Measurements from ENCODE around the gene POM121.
"Not testable (repeated sequence)": the region's sequence is repeated elsewhere in the genome, so short reads cannot be mapped to it uniquely, and the experiment has no call there.

The POM121 gene

DNA sequence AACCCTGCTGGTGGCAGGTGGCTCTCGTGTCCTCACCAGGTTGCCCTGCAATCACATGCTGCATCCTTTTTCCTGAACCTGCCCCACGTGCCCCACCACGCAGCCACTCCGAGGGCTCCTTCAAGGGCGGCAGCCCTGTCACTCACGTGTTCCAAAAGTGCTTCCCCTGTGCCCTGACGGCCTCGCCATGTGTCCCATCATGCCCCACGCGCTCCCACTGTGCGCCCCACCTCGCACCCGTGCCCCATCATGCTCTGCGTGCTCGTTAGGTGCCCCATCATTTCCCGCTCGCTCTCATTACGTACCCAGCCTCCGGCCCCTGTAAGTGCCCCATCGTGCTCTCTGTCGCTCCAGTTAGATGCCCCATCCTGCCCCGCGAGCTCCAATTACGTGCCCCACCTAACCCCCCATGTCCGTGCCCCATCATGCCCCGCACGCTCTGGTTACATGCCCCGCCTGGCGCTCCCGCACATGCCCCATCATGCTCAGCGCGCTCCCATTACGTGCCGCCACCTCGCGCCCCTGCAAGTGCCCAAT is 44.2 kb downstream of the POM121 start, which contains the start of gene TRIM74:
TRIM74 (minus strand) TSS at position 487 of the 537 bp plus-strand sequence. CDS start 3,309 bp downstream, outside the sequence.
- H3K9me3 ChIP-seq (ENCODE audit: insufficient read depth, low read length); H3K27me3 ChIP-seq (ENCODE audit: insufficient read depth, insufficient read length); H3K9ac ChIP-seq (ENCODE audit: insufficient read length, low read depth); H3K4me3 ChIP-seq (ENCODE audit: insufficient read length, low read depth); H3K36me3 ChIP-seq (ENCODE audit: insufficient read depth, insufficient read length, low read length); DNase-seq (ENCODE audit: low read depth, low spot score); H3K4me1 ChIP-seq (ENCODE audit: insufficient read depth, insufficient read length): not testable (repeated sequence)

DNA sequence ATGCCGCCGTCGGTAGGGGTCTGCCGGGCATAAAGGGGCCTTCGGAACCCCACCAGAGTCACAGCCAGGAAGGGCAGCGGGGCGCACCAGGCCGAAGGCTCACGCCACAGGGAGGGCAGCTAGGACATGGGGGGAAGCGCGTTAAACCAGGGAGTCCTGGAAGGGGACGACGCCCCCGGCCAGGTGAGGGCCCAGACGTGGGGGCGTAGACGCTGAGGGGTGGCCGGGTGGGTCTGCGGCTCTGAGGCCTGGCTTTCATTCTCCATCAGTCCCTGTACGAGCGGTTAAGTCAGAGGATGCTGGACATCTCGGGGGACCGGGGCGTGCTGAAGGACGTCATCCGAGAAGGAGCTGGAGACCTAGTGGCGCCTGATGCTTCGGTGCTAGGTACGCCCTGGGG is 44.8 kb downstream of the POM121 start:
- H3K27me3 ChIP-seq (ENCODE audit: insufficient read depth, insufficient read length); H3K9me3 ChIP-seq (ENCODE audit: insufficient read depth, low read length); H3K36me3 ChIP-seq (ENCODE audit: insufficient read depth, insufficient read length, low read length); H3K4me3 ChIP-seq (ENCODE audit: insufficient read length, low read depth); H3K4me1 ChIP-seq (ENCODE audit: insufficient read depth, insufficient read length); DNase-seq (ENCODE audit: low read depth, low spot score); H3K9ac ChIP-seq (ENCODE audit: insufficient read length, low read depth): not testable (repeated sequence)

DNA sequence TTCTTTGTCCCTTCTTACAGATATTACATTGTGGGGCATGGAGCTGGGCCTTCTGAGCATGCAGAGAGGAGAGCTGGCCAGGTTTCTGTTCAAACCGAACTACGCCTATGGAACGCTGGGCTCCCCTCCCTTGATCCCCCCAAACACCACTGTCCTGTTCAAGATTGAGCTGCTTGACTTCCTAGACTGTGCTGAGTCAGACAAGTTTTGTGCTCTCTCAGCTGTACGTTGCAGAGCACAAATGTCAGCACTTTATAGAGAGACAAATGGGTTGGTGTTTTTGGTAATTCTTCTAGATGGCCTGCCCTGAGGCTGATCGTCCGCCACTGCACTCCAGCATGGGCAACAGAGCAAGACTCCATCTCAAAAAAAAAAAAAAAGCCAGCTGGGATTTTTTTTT is 46.6 kb downstream of the POM121 start:
- H3K9ac ChIP-seq (ENCODE audit: insufficient read length, low read depth); H3K36me3 ChIP-seq (ENCODE audit: insufficient read depth, insufficient read length, low read length); DNase-seq (ENCODE audit: low read depth, low spot score): not testable (repeated sequence)

DNA sequence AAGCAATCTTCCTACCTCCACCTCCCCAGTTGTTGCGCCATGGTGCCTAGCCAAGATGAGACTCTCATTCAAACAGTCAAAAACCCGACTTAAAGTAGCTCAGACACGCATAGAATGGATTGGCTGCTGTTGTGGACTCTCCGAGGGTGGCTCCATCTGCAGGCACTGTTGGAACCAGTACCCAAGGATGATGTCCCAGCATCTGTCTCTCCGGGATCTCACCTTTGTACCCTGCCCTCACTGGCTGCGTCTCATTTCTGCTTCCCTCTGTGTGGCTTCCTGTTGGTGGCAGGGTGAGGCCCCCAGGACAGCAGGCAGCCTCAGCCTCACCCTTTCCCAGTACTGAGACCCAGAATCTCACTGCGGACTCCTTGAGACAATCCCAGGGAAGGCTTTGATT is 49.9 kb downstream of the POM121 start:
- H3K9me3 ChIP-seq (ENCODE audit: insufficient read depth, low read length); H3K36me3 ChIP-seq (ENCODE audit: insufficient read depth, insufficient read length, low read length); H3K27me3 ChIP-seq (ENCODE audit: insufficient read depth, insufficient read length): not testable (repeated sequence)

More for the DNA sequence above, 46.6 kb downstream of the POM121 start:
- not testable (repeated sequence) for H3K4me3 ChIP-seq (ENCODE audit: insufficient read length, low read depth); H3K9me3 ChIP-seq (ENCODE audit: insufficient read depth, low read length); H3K4me1 ChIP-seq (ENCODE audit: insufficient read depth, insufficient read length); H3K27me3 ChIP-seq (ENCODE audit: insufficient read depth, insufficient read length)

DNA sequence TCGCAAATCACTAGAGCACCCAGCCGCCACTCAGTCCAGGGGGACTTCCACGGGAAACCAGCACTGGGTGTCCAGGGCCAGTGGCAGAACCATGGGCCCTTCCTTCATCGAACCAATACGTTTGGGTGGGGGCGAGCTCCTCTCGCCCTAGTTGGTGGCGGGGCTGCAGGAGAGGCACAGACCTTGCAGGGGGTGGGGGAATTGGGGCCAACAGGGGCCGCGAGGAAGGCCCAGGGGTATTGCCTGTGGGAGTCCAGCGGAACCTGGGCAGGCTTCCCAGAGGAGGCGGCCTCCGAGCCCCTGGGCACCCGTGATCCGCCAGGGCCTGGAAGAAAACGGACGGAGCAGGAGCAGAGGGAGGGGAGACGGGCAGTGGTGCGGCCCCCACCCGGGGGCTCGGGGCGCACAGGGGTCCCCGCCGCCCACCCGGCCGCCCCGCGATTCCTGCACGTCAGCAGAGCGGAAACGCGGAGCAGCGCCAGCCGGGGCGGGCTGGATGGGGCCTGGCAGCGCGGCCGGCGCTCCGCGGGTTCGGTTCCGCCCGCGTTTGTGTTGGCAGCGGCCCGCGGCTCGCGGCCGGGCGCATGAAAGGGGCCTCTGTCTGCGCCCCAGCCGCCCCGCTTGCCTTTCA is 50.9 kb downstream of the POM121 start:
- not testable (repeated sequence) for H3K4me3 ChIP-seq (ENCODE audit: insufficient read length, low read depth); H3K36me3 ChIP-seq (ENCODE audit: insufficient read depth, insufficient read length, low read length); DNase-seq (ENCODE audit: low read depth, low spot score); H3K27me3 ChIP-seq (ENCODE audit: insufficient read depth, insufficient read length); H3K9me3 ChIP-seq (ENCODE audit: insufficient read depth, low read length); H3K4me1 ChIP-seq (ENCODE audit: insufficient read depth, insufficient read length); H3K9ac ChIP-seq (ENCODE audit: insufficient read length, low read depth)

More for the DNA sequence above, 49.9 kb downstream of the POM121 start:
- not testable (repeated sequence) for H3K4me3 ChIP-seq (ENCODE audit: insufficient read length, low read depth); H3K4me1 ChIP-seq (ENCODE audit: insufficient read depth, insufficient read length); DNase-seq (ENCODE audit: low read depth, low spot score); H3K9ac ChIP-seq (ENCODE audit: insufficient read length, low read depth)

DNA sequence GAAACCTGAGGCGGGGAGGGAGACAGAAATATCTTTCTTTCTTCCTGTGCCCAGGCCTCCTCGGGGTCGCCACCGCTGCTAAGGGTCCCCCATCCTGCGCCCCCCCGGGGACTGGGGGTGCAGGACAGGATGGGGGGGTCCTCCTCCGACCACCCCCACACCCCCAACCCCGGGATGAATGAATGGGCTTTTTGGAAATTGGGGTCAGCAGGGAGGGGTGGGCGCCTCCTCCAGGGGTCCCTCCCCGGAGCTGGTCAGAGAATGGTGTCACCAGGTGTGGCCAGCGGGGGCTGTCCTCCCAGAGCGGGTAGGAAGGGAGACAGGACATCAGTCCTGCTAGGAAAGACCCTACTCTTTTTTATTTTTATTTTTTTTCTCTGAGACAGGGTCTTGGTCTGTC is 51.5 kb downstream of the POM121 start:
- H3K4me1 ChIP-seq (ENCODE audit: insufficient read depth, insufficient read length); H3K9ac ChIP-seq (ENCODE audit: insufficient read length, low read depth); DNase-seq (ENCODE audit: low read depth, low spot score); H3K4me3 ChIP-seq (ENCODE audit: insufficient read length, low read depth); H3K9me3 ChIP-seq (ENCODE audit: insufficient read depth, low read length); H3K27me3 ChIP-seq (ENCODE audit: insufficient read depth, insufficient read length); H3K36me3 ChIP-seq (ENCODE audit: insufficient read depth, insufficient read length, low read length): not testable (repeated sequence)

DNA sequence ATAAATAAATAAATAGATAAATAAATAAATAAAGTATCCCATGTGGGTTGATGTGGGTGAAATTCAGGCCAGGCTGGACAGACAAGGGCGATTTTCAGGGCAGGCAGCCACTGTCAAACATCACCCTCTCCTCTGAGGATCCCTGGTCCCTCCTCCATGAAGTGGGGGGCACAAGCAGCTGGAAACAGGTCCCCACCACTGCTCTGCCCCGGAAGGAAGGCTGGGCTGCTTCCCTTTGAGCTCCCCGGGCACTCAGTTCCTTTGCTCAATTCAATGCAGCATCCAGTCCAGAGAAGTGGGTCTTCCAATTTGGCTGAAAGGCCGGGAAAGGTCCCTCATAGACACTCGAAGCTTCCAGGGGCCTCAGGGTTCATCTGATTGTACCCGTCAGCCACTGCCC is 55.5 kb downstream of the POM121 start:
- H3K9me3 ChIP-seq (ENCODE audit: insufficient read depth, low read length); H3K4me1 ChIP-seq (ENCODE audit: insufficient read depth, insufficient read length); DNase-seq (ENCODE audit: low read depth, low spot score); H3K27me3 ChIP-seq (ENCODE audit: insufficient read depth, insufficient read length); H3K9ac ChIP-seq (ENCODE audit: insufficient read length, low read depth); H3K4me3 ChIP-seq (ENCODE audit: insufficient read length, low read depth); H3K36me3 ChIP-seq (ENCODE audit: insufficient read depth, insufficient read length, low read length): not testable (repeated sequence)

DNA sequence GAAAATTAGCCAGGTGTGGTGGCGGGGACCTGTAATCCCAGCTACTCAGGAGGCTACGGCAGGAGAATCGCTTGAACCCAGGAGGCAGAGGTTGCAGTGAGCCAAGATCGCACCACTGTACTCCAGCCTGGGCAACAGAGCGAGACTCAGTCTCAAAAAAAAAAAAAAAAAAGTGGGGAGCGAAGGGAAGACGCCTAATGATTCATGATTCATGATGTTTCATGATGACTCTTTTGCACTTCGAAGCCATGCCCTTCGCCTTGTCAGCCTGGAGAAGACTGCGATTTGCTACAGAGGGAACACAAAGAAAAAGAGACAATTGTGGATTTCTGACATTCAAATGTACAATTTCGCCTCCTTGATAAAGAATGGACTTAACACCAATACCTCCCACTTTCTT is 57.2 kb downstream of the POM121 start:
- not testable (repeated sequence) for H3K36me3 ChIP-seq (ENCODE audit: insufficient read depth, insufficient read length, low read length); H3K4me1 ChIP-seq (ENCODE audit: insufficient read depth, insufficient read length); H3K9ac ChIP-seq (ENCODE audit: insufficient read length, low read depth); H3K4me3 ChIP-seq (ENCODE audit: insufficient read length, low read depth); H3K27me3 ChIP-seq (ENCODE audit: insufficient read depth, insufficient read length); DNase-seq (ENCODE audit: low read depth, low spot score); H3K9me3 ChIP-seq (ENCODE audit: insufficient read depth, low read length)

DNA sequence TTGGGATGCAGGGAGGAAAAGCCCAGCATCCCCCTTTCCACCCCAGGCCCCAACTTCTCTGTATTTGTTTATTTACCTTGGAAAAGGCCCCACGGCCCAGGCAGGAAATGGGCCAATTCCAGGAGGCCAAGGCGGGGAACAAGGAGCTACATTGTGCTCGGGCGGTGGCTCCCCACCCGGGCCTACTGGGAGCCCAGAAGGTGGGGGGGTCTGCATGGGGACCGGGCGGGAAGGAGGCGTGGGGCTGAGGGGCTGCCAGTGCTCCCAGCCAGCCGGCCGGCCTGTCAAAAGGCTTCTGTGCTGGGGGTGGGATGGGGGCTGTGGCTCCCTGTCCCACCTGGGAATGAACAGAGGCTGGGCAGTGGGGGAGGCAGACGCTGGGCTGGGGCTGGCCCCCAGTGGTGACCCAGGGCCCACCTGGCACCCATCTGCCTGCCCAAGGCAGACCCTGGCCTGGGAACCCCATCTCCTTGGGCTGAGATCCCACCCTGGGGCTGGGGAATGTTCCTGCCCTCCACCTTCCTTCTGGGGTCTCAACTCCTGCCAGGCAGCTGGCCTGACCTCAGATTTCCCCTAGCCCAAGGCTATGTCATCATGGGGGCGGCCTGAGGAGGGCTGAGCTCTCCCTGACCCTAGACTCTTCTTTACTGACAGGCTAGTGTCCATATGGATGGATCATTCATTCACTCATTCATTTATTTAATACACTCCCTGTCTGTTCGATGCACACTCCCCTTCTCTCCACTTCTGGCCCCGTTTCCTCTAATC is 65.4 kb downstream of the POM121 start:
- not testable (repeated sequence) for H3K4me1 ChIP-seq (ENCODE audit: insufficient read depth, insufficient read length); H3K4me3 ChIP-seq (ENCODE audit: insufficient read length, low read depth); H3K36me3 ChIP-seq (ENCODE audit: insufficient read depth, insufficient read length, low read length); H3K27me3 ChIP-seq (ENCODE audit: insufficient read depth, insufficient read length); H3K9me3 ChIP-seq (ENCODE audit: insufficient read depth, low read length); H3K9ac ChIP-seq (ENCODE audit: insufficient read length, low read depth); DNase-seq (ENCODE audit: low read depth, low spot score)

DNA sequence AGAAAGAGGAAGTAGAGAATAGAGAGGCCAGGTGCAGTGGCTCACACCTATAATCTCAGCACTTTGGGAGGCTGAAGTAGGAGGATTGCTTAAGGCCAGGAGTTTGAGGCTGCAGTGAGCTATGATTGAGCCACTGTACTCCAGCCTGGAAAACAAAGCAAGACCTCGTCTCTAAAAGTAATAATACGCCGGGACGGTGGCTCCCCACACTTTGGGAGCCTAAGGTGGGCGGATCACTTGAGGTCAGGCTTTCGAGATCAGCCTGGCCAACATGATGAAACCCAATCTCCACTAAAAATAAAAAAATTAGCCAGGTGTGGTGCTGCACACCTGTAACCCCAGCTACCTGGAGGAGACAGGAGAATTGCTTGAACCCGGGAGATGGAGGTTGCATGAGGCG is 70.6 kb downstream of the POM121 start:
- not testable (repeated sequence) for H3K9ac ChIP-seq (ENCODE audit: insufficient read length, low read depth); H3K4me1 ChIP-seq (ENCODE audit: insufficient read depth, insufficient read length); H3K27me3 ChIP-seq (ENCODE audit: insufficient read depth, insufficient read length); H3K4me3 ChIP-seq (ENCODE audit: insufficient read length, low read depth); H3K9me3 ChIP-seq (ENCODE audit: insufficient read depth, low read length); DNase-seq (ENCODE audit: low read depth, low spot score); H3K36me3 ChIP-seq (ENCODE audit: insufficient read depth, insufficient read length, low read length)

DNA sequence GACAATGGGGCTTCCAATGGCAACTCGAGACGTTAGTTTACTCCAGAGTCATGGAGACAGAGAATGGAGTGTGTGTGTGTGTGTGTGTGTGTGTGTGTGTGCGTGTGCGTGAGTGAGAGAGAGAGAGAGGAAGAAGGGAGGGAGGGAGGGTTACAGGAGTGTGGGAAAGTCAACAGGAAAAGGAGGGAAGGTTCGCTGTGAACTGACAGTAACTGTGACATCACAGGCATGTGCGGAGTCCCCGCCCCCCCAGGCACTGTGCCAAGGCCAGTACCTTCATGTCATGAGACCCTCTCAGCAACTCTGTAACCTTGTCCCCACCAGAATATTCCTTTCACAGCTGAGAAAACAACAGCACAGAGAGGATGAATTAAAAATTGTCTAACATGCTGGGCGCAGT is 72.6 kb downstream of the POM121 start:
- H3K27me3 ChIP-seq (ENCODE audit: insufficient read depth, insufficient read length); H3K9ac ChIP-seq (ENCODE audit: insufficient read length, low read depth); H3K36me3 ChIP-seq (ENCODE audit: insufficient read depth, insufficient read length, low read length); H3K4me1 ChIP-seq (ENCODE audit: insufficient read depth, insufficient read length); H3K9me3 ChIP-seq (ENCODE audit: insufficient read depth, low read length); DNase-seq (ENCODE audit: low read depth, low spot score); H3K4me3 ChIP-seq (ENCODE audit: insufficient read length, low read depth): not testable (repeated sequence)

DNA sequence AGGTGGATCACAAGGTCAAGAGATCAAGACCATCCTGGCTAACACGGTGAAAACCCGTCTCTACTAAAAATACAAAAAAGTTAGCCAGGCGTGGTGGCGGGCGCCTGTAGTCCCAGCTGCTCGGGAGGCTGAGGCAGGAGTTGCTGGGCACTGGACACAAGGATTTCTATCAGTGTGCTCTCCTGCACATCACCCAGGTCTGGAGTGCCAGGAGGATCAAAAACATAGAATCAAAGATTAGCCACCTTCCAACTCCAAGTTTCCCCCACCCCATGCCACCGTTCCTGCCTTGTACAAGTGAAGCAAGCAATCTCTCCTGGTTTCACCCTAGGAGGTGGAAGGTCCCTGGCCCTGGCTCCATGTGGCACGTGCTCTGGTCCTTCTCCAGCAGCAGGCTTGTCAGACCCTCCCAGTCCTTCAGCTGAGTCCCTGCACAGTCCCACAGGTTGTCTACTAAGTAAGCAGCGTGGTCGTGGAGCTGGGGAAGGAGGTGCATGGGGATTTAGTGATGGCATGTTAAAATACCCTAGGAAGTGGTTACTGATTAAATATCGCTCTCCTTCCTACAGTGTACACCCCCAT is 73.1 kb downstream of the POM121 start:
- H3K9ac ChIP-seq (ENCODE audit: insufficient read length, low read depth); H3K9me3 ChIP-seq (ENCODE audit: insufficient read depth, low read length); DNase-seq (ENCODE audit: low read depth, low spot score); H3K4me3 ChIP-seq (ENCODE audit: insufficient read length, low read depth); H3K27me3 ChIP-seq (ENCODE audit: insufficient read depth, insufficient read length); H3K36me3 ChIP-seq (ENCODE audit: insufficient read depth, insufficient read length, low read length); H3K4me1 ChIP-seq (ENCODE audit: insufficient read depth, insufficient read length): not testable (repeated sequence)
